Calu3 (cell line): ENCODE measurements around the gene PCP2. TPM values are rescaled to one million over a fixed set of nuclear protein-coding genes. Genes with fewer than 3 reads are reported as not detected.
A peak's percentile ranks its signal among the peaks of the same experiment; 100 is the strongest.

Experiments used
- BruUV-seq: library from RNA; stranded (reverse); fragments of 400-500 nt; replicated peaks from 2 replicates; lab custom pipeline; 2021; lab: Mats Ljungman, UMichigan
- CTCF ChIA-PET: fragments of 300-600 bp; sonication (Branson Sonifier 250); formaldehyde crosslinking; loops from one replicate; lab custom pipeline; 2022; ENCODE audit warnings: antibody characterized with exemption; lab: Charles Lee
- DNase-seq: peaks from one replicate; pipeline ENCODE4 v3.0.0; 2022
- H3K27ac Mint-ChIP-seq: one replicate; pipeline ENCODE4 v1.8.0; 2022; ENCODE audit warnings: mixed read lengths; ENCODE audit not compliant: unreplicated experiment
- H3K27me3 Mint-ChIP-seq: one replicate; pipeline ENCODE4 v1.8.0; 2022; ENCODE audit warnings: mixed read lengths; ENCODE audit not compliant: unreplicated experiment
- H3K36me3 Mint-ChIP-seq: one replicate; pipeline ENCODE4 v1.8.0; 2022; ENCODE audit warnings: mild to moderate bottlenecking, moderate library complexity, mixed read lengths; ENCODE audit not compliant: insufficient read depth, unreplicated experiment
- H3K4me1 Mint-ChIP-seq: one replicate; pipeline ENCODE4 v1.8.0; 2022; ENCODE audit warnings: mild to moderate bottlenecking, low read depth, mixed read lengths; ENCODE audit not compliant: unreplicated experiment
- H3K4me3 Mint-ChIP-seq: one replicate; pipeline ENCODE4 v1.8.0; 2022; ENCODE audit warnings: mild to moderate bottlenecking, low read depth, moderate library complexity, mixed read lengths; ENCODE audit not compliant: unreplicated experiment
- H3K9me3 Mint-ChIP-seq: one replicate; pipeline ENCODE4 v1.8.0; 2022; ENCODE audit warnings: low read depth, mixed read lengths; ENCODE audit not compliant: unreplicated experiment
- intact Hi-C: fragments of 100-400 bp; cut with micrococcal nuclease; formaldehyde crosslinking; loops from one replicate; pipeline ENCODE4 v1.10.0; 2022; ENCODE audit not compliant: unreplicated experiment
- total RNA-seq: library from RNA; stranded (reverse); gene quantifications from 2 replicates; pipeline ENCODE4 v1.2.3, GENCODE V29; 2022
- TF ChIP-seq, protein P1 (sequence below): fragments of 200-600 bp; IDR thresholded peaks from one replicate; pipeline ENCODE4 v1.8.0; 2022; ENCODE audit warnings: antibody characterized with exemption; ENCODE audit not compliant: unreplicated experiment

The PCP2 gene
- total RNA-seq, 1 experiment from 2014 or later, result not detected

DNA sequence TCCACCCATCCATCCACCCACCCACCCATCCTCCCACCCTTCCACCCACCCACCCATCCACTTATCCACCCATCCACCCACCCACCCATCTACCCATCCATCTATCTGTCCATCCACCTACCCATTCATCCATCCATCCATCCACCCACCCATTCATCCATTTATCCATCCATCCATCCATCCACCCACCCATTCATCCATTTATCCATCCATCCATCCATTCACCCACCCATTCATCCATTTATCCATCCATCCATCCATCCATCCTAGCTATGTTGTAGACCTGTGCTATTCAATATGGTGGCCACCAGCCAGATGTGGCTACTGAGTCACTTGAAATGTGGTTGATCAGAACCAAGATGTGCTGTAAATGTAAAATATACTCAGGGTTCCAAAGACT is 32.8 kb downstream of the PCP2 start:
- H3K27me3 Mint-ChIP-seq, result no peaks in the 10 kb centered on the region
- TF ChIP-seq, protein P1, sequence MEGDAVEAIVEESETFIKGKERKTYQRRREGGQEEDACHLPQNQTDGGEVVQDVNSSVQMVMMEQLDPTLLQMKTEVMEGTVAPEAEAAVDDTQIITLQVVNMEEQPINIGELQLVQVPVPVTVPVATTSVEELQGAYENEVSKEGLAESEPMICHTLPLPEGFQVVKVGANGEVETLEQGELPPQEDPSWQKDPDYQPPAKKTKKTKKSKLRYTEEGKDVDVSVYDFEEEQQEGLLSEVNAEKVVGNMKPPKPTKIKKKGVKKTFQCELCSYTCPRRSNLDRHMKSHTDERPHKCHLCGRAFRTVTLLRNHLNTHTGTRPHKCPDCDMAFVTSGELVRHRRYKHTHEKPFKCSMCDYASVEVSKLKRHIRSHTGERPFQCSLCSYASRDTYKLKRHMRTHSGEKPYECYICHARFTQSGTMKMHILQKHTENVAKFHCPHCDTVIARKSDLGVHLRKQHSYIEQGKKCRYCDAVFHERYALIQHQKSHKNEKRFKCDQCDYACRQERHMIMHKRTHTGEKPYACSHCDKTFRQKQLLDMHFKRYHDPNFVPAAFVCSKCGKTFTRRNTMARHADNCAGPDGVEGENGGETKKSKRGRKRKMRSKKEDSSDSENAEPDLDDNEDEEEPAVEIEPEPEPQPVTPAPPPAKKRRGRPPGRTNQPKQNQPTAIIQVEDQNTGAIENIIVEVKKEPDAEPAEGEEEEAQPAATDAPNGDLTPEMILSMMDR, result no peak
- H3K27ac Mint-ChIP-seq, result no peak overlapping the region
- peaks cover 8% of the 10 kb centered on the region for H3K4me1 Mint-ChIP-seq
- no peak overlapping the region for H3K4me3 Mint-ChIP-seq
- no peaks in the 10 kb centered on the region for H3K9me3 Mint-ChIP-seq
- no TSS peak for BruUV-seq
- intact Hi-C loops, result no loop called here
- DNase-seq, result no peak
- peaks cover 18% of the 10 kb centered on the region for H3K36me3 Mint-ChIP-seq
- CTCF ChIA-PET, result no interaction called here

DNA sequence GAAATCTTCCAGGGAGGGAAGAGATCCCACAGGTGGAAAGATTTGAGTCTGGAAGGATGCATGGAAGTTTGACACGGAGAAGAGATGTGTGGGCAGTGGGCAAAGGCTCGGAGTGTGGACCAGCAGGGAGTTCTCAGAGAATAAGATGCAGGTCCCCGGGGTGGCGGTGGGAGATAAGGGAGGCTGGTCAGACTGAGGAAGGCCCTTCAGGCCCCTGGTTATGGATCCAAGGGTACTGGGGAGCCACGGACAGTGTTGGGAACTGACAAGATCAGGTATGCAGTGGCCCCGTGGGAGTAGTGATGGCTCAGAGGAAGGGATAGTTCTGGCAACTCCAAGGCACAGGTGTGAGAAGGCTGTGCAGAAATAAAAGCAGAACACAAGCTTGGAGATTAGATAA is 35.3 kb downstream of the PCP2 start:
- CTCF ChIA-PET, result interaction anchor here (4.2 kb wide), 1 partner anchor 30 kb away, joined by 26 read pairs; no protein-coding TSS in a partner anchor
- TF ChIP-seq, protein P1, result no peak
- Mint-ChIP-seq H3K27me3 (no peaks in the 10 kb centered on the region), H3K4me3 (peak overlapping the region; percentile 82), H3K27ac (no peak overlapping the region), H3K36me3 (peaks cover 15% of the 10 kb centered on the region), H3K9me3 (no peaks in the 10 kb centered on the region), H3K4me1 (peaks cover 15% of the 10 kb centered on the region)
- no TSS peak for BruUV-seq
- intact Hi-C loops, result no loop called here
- DNase-seq, result no peak

DNA sequence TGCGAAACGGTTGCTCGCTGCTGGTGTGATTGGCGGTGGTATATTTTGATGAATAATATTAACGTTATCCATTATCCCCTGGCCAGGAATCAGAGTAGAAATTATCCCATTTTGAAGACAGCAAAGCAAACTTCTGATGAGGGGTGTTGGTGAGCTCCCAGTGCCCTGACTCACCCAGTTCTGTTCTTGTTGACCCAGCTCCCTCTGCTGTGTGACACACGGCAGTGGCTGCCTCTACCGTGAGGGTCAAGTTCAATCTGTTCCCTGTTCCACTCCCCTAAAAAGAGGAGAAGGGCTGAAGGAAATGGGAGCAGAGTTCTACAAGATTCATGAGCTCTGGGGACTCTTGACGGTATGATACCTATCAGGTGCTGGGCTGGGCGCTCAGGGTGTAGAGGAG is 35.8 kb downstream of the PCP2 start:
- intact Hi-C loops, result no loop called here
- Mint-ChIP-seq H3K36me3 (peaks cover 15% of the 10 kb centered on the region), H3K27ac (no peak overlapping the region), H3K4me1 (peaks cover 15% of the 10 kb centered on the region), H3K4me3 (peak overlapping the region; percentile 82), H3K9me3 (no peaks in the 10 kb centered on the region), H3K27me3 (no peaks in the 10 kb centered on the region)
- BruUV-seq, result no TSS peak
- DNase-seq, result no peak
- CTCF ChIA-PET, result interaction anchor here (1.2 to 4.2 kb wide), 2 partner anchors 29 to 83 kb away, joined by 4 to 26 read pairs; partner anchors contain the start of gene TRAPPC5
- TF ChIP-seq, protein P1, result no peak

GRCh38 chr19:7596211-7596937 is 37.1 kb downstream of the PCP2 start:
- peak; percentile 11 for DNase-seq
- Mint-ChIP-seq H3K4me1 (peaks cover 15% of the 10 kb centered on the region), H3K27ac (no peak overlapping the region), H3K27me3 (no peaks in the 10 kb centered on the region), H3K9me3 (no peaks in the 10 kb centered on the region), H3K36me3 (peaks cover 15% of the 10 kb centered on the region), H3K4me3 (peak overlapping the region; percentile 82)
- intact Hi-C loops, result no loop called here
- TF ChIP-seq, protein P1, result no peak
- no TSS peak for BruUV-seq
- CTCF ChIA-PET, result interaction anchor here (0.6 to 4.2 kb wide), 3 partner anchors 28 to 84 kb away, joined by 4 to 26 read pairs (median 8); partner anchors contain the start of gene TRAPPC5
